Measurements from ENCODE around the gene GGCT.

Gene GGCT

DNA sequence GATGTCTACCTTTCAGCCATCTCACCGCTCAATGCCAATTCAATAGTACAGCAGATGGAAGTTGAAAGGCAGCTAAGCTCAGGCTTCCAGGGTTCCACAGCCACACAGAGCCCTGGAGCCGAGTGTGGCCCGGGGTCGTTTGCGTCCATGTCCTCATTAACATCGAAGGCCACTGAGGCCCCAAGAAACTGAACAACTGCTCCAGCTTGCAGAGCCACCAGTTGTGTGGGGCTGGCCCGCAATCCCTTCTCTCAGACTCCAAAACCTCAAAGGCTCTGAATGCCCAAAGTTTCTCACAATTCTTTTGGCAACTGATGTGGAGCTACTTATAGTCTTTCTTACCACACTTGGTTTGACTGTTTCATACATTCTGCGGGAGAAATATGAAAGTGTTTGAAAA is 57.2 kb downstream of the GGCT start:
- H3K27ac ChIP-seq: no peak overlapping the region
- H3K79me2 ChIP-seq: no peaks in the 10 kb centered on the region
- H3K9ac ChIP-seq: no peak overlapping the region
- TF ChIP-seq, protein P1, sequence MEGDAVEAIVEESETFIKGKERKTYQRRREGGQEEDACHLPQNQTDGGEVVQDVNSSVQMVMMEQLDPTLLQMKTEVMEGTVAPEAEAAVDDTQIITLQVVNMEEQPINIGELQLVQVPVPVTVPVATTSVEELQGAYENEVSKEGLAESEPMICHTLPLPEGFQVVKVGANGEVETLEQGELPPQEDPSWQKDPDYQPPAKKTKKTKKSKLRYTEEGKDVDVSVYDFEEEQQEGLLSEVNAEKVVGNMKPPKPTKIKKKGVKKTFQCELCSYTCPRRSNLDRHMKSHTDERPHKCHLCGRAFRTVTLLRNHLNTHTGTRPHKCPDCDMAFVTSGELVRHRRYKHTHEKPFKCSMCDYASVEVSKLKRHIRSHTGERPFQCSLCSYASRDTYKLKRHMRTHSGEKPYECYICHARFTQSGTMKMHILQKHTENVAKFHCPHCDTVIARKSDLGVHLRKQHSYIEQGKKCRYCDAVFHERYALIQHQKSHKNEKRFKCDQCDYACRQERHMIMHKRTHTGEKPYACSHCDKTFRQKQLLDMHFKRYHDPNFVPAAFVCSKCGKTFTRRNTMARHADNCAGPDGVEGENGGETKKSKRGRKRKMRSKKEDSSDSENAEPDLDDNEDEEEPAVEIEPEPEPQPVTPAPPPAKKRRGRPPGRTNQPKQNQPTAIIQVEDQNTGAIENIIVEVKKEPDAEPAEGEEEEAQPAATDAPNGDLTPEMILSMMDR (IDR thresholded peaks at IDR 0.05): no peak
- H3K36me3 ChIP-seq (ENCODE audit: control insufficient read depth, insufficient read depth, low read length): no peaks in the 10 kb centered on the region
- no peaks in the 10 kb centered on the region for H3K27me3 ChIP-seq (ENCODE audit: control insufficient read depth, insufficient read depth, low read length)
- no peak overlapping the region for H3K4me3 ChIP-seq (ENCODE audit: low read depth, low read length)
- H3K4me1 ChIP-seq: no peaks in the 10 kb centered on the region
- no peak overlapping the region for H2AFZ ChIP-seq
- H3K4me2 ChIP-seq (ENCODE audit: low read length): no peak overlapping the region
- no peaks in the 10 kb centered on the region for H3K9me3 ChIP-seq (ENCODE audit: control insufficient read depth, low read length)
